Osteocyte (in vitro differentiated cells): Measurements from ENCODE around the gene IQSEC2. TPM values are rescaled to one million over a fixed set of nuclear protein-coding genes. Genes with fewer than 3 reads are reported as not detected.

Source experiments
- DNase-seq: peaks from one replicate; pipeline ENCODE4 v3.0.0; 2021; ENCODE audit warnings: mixed read lengths; ENCODE audit not compliant: unreplicated experiment; ENCODE audit errors: extremely low spot score
- H3K27ac Mint-ChIP-seq: one replicate; pipeline ENCODE4 v1.8.0; 2021; ENCODE audit warnings: mild to moderate bottlenecking, mixed read lengths; ENCODE audit not compliant: unreplicated experiment
- H3K27me3 Mint-ChIP-seq: one replicate; pipeline ENCODE4 v1.8.0; 2021; ENCODE audit warnings: mixed read lengths; ENCODE audit not compliant: unreplicated experiment
- H3K36me3 Mint-ChIP-seq: one replicate; pipeline ENCODE4 v1.8.0; 2021; ENCODE audit warnings: mixed read lengths; ENCODE audit not compliant: unreplicated experiment
- H3K4me1 Mint-ChIP-seq: one replicate; pipeline ENCODE4 v1.8.0; 2021; ENCODE audit warnings: mixed read lengths; ENCODE audit not compliant: unreplicated experiment
- H3K4me3 Mint-ChIP-seq: one replicate; pipeline ENCODE4 v1.8.0; 2021; ENCODE audit warnings: mild to moderate bottlenecking, moderate library complexity, mixed read lengths; ENCODE audit not compliant: unreplicated experiment
- H3K9me3 Mint-ChIP-seq: one replicate; pipeline ENCODE4 v1.8.0; 2021; ENCODE audit warnings: mixed read lengths; ENCODE audit not compliant: unreplicated experiment
- CTCF ChIP-seq: fragments of 200-600 bp; sonication (generic); IDR thresholded peaks from 2 replicates; pipeline ENCODE4 v1.5.0; 2021; ENCODE audit warnings: antibody characterized with exemption, mild to moderate bottlenecking, moderate library complexity
- total RNA-seq: library from RNA; stranded (reverse); gene quantifications from 2 replicates; pipeline ENCODE4 v1.2.1, GENCODE V29; 2021

The IQSEC2 gene
- total RNA-seq, 1 donor from 2014 or later = 8.8 TPM

GRCh38 chrX:53280331-53281320 is 758 bp downstream of the IQSEC2 start:
- peaks cover 3% of the 10 kb centered on the region for H3K9me3 Mint-ChIP-seq
- H3K27me3 Mint-ChIP-seq = no peaks in the 10 kb centered on the region
- peak overlapping the region; percentile 47 for H3K4me3 Mint-ChIP-seq
- peaks cover 31% of the 10 kb centered on the region for H3K4me1 Mint-ChIP-seq
- no peak for DNase-seq
- H3K36me3 Mint-ChIP-seq = no peaks in the 10 kb centered on the region
- H3K27ac Mint-ChIP-seq = peak overlapping the region; percentile 8
- no peak for TF ChIP-seq CTCF

GRCh38 chrX:53279296-53280237 is 1.8 kb downstream of the IQSEC2 start:
- Mint-ChIP-seq H3K4me3 (no peak overlapping the region), H3K27me3 (no peaks in the 10 kb centered on the region), H3K9me3 (peaks cover 3% of the 10 kb centered on the region), H3K4me1 (peaks cover 30% of the 10 kb centered on the region), H3K36me3 (no peaks in the 10 kb centered on the region), H3K27ac (no peak overlapping the region)
- TF ChIP-seq CTCF = no peak
- DNase-seq = no peak

GRCh38 chrX:53272808-53273337 is 8.5 kb downstream of the IQSEC2 start:
- TF ChIP-seq CTCF = no peak
- no peaks in the 10 kb centered on the region for H3K4me1 Mint-ChIP-seq
- H3K4me3 Mint-ChIP-seq = no peak overlapping the region
- H3K27me3 Mint-ChIP-seq = no peaks in the 10 kb centered on the region
- H3K27ac Mint-ChIP-seq = no peak overlapping the region
- H3K36me3 Mint-ChIP-seq = no peaks in the 10 kb centered on the region
- DNase-seq = no peak
- peaks cover 3% of the 10 kb centered on the region for H3K9me3 Mint-ChIP-seq

- Mint-ChIP-seq H3K9me3 (no peaks in the 10 kb centered on the region), H3K27ac (no peak overlapping the region)
- no peak for TF ChIP-seq CTCF
These were observed 11.8 kb downstream of the IQSEC2 start for GRCh38 chrX:53269536-53270107.

More at GRCh38 chrX:53269536-53270107, 11.8 kb downstream of the IQSEC2 start:
- no peaks in the 10 kb centered on the region for H3K27me3 Mint-ChIP-seq
- peaks cover 19% of the 10 kb centered on the region for H3K4me1 Mint-ChIP-seq
- no peak for DNase-seq
- peaks cover 2% of the 10 kb centered on the region for H3K36me3 Mint-ChIP-seq
- H3K4me3 Mint-ChIP-seq = no peak overlapping the region
